ENCODE results near the gene FHAD1. TPM values are rescaled to one million over a fixed set of nuclear protein-coding genes. Genes with fewer than 3 reads are reported as not detected.

Gene FHAD1
- total RNA-seq, 1 experiment from 2014 or later = 3.5 TPM

DNA sequence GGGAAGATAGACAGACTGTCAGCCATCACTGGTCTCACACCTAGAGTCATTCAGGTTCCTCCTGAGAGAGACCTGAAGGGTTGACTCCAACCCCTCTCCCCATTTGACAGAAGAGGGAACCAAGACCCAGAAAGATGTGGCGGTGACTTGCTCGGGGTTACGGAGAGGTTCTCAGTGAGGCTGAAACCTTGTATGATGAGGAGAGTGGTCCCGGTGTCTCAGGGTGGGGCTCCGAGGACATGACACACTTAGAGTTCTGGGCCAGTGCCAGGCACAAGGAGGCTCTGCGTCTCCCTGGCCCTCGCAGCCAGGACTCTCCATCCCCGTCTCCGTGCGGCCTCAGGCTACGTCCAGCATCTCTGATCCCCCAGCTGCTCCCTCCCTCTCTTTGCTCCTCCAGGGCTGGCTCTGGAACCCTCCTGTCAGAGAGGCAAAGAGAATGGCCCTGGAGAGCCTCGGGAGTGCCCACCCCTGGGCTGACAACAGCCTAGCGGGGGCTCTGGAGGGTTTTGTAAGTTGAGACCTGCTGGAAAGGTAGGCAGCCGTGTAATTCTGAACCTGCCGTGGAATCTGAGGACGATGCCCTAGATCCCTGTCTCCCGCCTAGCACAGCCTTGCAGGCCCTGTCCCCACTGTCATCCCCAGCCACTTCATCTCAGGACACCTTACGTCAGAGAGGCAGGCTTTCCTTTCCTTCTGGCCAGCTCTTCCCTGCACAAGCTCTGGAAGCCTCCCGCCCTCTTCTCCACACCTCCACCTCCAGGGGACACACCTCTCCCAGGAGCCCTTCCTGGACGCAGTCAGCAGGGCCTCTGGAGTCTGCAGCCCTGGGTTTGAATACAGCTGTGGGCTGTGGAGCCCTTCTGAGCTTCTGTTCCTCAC, 166.8 kb downstream of the FHAD1 start:
- Histone ChIP-seq H2AFZ (ENCODE audit: low read depth, low read length, poor library complexity, severe bottlenecking) (no peak overlapping the region), H3K4me3 (replicated peaks in 1 of 2; ENCODE audit: low read depth in 1 of 2, low read length in 2 of 2) (no peak overlapping the region), H3K9me2 (ENCODE audit: insufficient read depth) (no peaks in the 10 kb centered on the region), H3K9ac (ENCODE audit: low read length) (no peak overlapping the region), H3K4me1 (ENCODE audit: control insufficient read depth in 1 of 2, insufficient read depth in 2 of 2, low read length in 2 of 2) (peaks cover 15 to 81% of the 10 kb centered on the region in 2 experiments), H3K4me2 (ENCODE audit: low read length) (no peak overlapping the region), H3K36me3 (ENCODE audit: control insufficient read depth in 1 of 2, insufficient read depth in 2 of 2, low read length in 2 of 2) (peaks cover 0 to 19% of the 10 kb centered on the region in 2 experiments; a peak in 1 of 4 replicates), H3K79me2 (ENCODE audit: insufficient read depth, low read length) (peaks cover 86% of the 10 kb centered on the region), H3K27ac (ENCODE audit: low read depth, low read length) (no peak overlapping the region), H3K9me3 (ENCODE audit: control insufficient read depth in 1 of 2, insufficient read depth in 1 of 2, low read depth in 1 of 2, low read length in 2 of 2) (no peaks in the 10 kb centered on the region), H3K27me3 (ENCODE audit: insufficient read depth, low read length) (no peaks in the 10 kb centered on the region), H4K20me1 (ENCODE audit: insufficient read depth) (no peaks in the 10 kb centered on the region; the same call in 1 of the 2 replicates)
- CTCF ChIA-PET = no interaction called here
- intact Hi-C loops (cut with micrococcal nuclease) = no loop called here
- DNase-seq (ENCODE audit: low read depth, low spot score) (no peak), ATAC-seq (no peak)
- TF ChIP-seq JUND (IDR thresholded peaks at IDR 0.05) (no peak), TCF7L2 (IDR thresholded peaks at IDR 0.05; ENCODE audit: borderline replicate concordance, extremely low read depth, insufficient read depth, insufficient read length) (no peak), RAD21 (IDR thresholded peaks at IDR 0.05; ENCODE audit: low read depth) (no peak), FOSL1 (IDR thresholded peaks at IDR 0.05; ENCODE audit: low read depth) (no peak), EZH2phosphoT487 (IDR thresholded peaks at IDR 0.05; ENCODE audit: borderline replicate concordance) (no peak), CBX3 (IDR thresholded peaks at IDR 0.05; ENCODE audit: low read depth) (no peak), CEBPB (IDR thresholded peaks at IDR 0.05; ENCODE audit: low read depth) (no peak)
- POLR2A ChIA-PET = interaction anchor here (0.7 to 0.8 kb wide), 2 partner anchors 9 to 14 kb away, joined by 3 read pairs; no protein-coding TSS in a partner anchor
- no TSS peak for BruUV-seq (replicated peaks)
- RAD21 ChIA-PET (ENCODE audit: low non-redundant PET in 1 of 2, low total read pairs in 2 of 2, uncharacterized antibody in 2 of 2, unreplicated experiment in 2 of 2) = no interaction called here

DNA sequence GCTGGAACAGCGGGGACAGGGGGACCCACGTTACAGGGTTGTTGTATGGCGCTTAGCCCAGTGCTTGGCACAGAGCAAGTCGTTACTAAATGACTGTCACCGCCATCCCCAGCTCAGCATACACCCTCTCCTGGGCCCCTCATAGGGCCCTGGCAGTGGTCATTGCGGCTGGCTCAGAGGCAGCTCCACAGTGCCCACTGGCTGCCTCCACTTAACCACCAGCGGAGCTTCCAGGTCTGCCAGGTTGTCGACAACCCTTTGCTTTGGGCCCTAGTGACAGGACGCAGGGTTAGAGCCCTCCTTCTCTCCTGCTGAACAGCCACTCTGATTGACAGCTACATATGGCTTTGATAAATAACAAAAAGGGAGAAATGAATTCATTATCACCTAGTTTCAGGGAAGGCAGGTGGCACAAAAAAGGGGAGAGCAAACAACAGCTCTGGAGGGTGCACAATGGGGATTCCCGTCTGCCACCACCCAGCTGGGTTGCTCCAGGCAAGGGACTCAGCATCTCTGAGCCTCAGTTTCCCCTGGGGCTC, 167.5 kb downstream of the FHAD1 start:
- H3K9me2 ChIP-seq (ENCODE audit: insufficient read depth) = no peaks in the 10 kb centered on the region
- H3K27ac ChIP-seq (ENCODE audit: low read depth, low read length) = no peak overlapping the region
- DNase-seq (ENCODE audit: low read depth, low spot score) = no peak
- BruUV-seq (replicated peaks) = no TSS peak
- ChIA-PET POLR2A (interaction anchor here (0.7 to 0.8 kb wide), 3 partner anchors 9 to 189 kb away, joined by 3 read pairs; no protein-coding TSS in a partner anchor), RAD21 (ENCODE audit: low non-redundant PET in 1 of 2, low total read pairs in 2 of 2, uncharacterized antibody in 2 of 2, unreplicated experiment in 2 of 2) (no interaction called here), CTCF (no interaction called here)
- peaks cover 0 to 20% of the 10 kb centered on the region in 2 experiments; a peak in 1 of 4 replicates for H3K36me3 ChIP-seq (ENCODE audit: control insufficient read depth in 1 of 2, insufficient read depth in 2 of 2, low read length in 2 of 2)
- TF ChIP-seq ZFX (IDR thresholded peaks at IDR 0.05) (no peak), EZH2phosphoT487 (IDR thresholded peaks at IDR 0.05; ENCODE audit: borderline replicate concordance) (no peak)
- intact Hi-C loops (cut with micrococcal nuclease) = no loop called here
- peaks cover 12 to 81% of the 10 kb centered on the region in 2 experiments for H3K4me1 ChIP-seq (ENCODE audit: control insufficient read depth in 1 of 2, insufficient read depth in 2 of 2, low read length in 2 of 2)
- H3K9ac ChIP-seq (ENCODE audit: low read length) = no peak overlapping the region
- 0 out of 2 replicates have a peak overlapping the region, but pooled peaks have one; percentile 73 for H3K4me2 ChIP-seq (ENCODE audit: low read length)
- no peak overlapping the region for H2AFZ ChIP-seq (ENCODE audit: low read depth, low read length, poor library complexity, severe bottlenecking)
- H4K20me1 ChIP-seq (ENCODE audit: insufficient read depth) = peaks cover under 1% of the 10 kb centered on the region; the same call in 1 of the 2 replicates
- H3K79me2 ChIP-seq (ENCODE audit: insufficient read depth, low read length) = peaks cover 93% of the 10 kb centered on the region
- H3K27me3 ChIP-seq (ENCODE audit: insufficient read depth, low read length) = no peaks in the 10 kb centered on the region
- no peaks in the 10 kb centered on the region for H3K9me3 ChIP-seq (ENCODE audit: control insufficient read depth in 1 of 2, insufficient read depth in 1 of 2, low read depth in 1 of 2, low read length in 2 of 2)
- no peak overlapping the region for H3K4me3 ChIP-seq (replicated peaks in 1 of 2; ENCODE audit: low read depth in 1 of 2, low read length in 2 of 2)
- ATAC-seq = no peak

Data from HCT116 (cell line).